H9 (cell line): ENCODE data around the gene BORCS6. TPM values are rescaled to one million over a fixed set of nuclear protein-coding genes. Genes with fewer than 3 reads are reported as not detected.

ENCODE experiments used
- DNase-seq: peaks from one replicate; pipeline ENCODE4 v3.0.0-alpha.2; 2017
- H2AFZ ChIP-seq: one replicate; pipeline ENCODE4 v1.6.1; 2013; ENCODE audit warnings: mild to moderate bottlenecking, low read length, control low read depth, moderate library complexity
- H2AK5ac ChIP-seq: 2 replicates; pipeline ENCODE4 v1.6.1; 2013; ENCODE audit warnings: low read length, control low read depth, mixed read lengths; ENCODE audit not compliant: insufficient read length
- H2BK120ac ChIP-seq: one replicate; pipeline ENCODE4 v1.6.1; 2013; ENCODE audit warnings: low read depth, mild to moderate bottlenecking, low read length, control low read depth, inconsistent platforms; ENCODE audit not compliant: poor library complexity, severe bottlenecking
- H2BK12ac ChIP-seq: 2 replicates; pipeline ENCODE4 v1.6.1; 2013; ENCODE audit warnings: low read length, control low read depth, mixed read lengths, low read depth; ENCODE audit not compliant: insufficient read length
- H2BK15ac ChIP-seq: 2 replicates; pipeline ENCODE4 v1.6.1; 2013; ENCODE audit warnings: low read depth, low read length, control low read depth
- H2BK20ac ChIP-seq: one replicate; pipeline ENCODE4 v1.6.1; 2013; ENCODE audit warnings: low read depth, mild to moderate bottlenecking, low read length, control low read depth, inconsistent platforms; ENCODE audit not compliant: poor library complexity, severe bottlenecking
- H2BK5ac ChIP-seq: 2 replicates; pipeline ENCODE4 v1.6.1; 2013; ENCODE audit warnings: low read length, control low read depth, mixed read lengths; ENCODE audit not compliant: insufficient read length
- H3K14ac ChIP-seq: 2 replicates; pipeline ENCODE4 v1.6.1; 2013; ENCODE audit warnings: low read length, control low read depth; ENCODE audit not compliant: insufficient read depth
- H3K18ac ChIP-seq: 2 replicates; pipeline ENCODE4 v1.6.1; 2013; ENCODE audit warnings: low read depth, mild to moderate bottlenecking, mixed read lengths, low read length, control low read depth; ENCODE audit not compliant: insufficient read length
- H3K23ac ChIP-seq: 2 replicates; pipeline ENCODE4 v1.6.1; 2013; ENCODE audit warnings: low read length, control low read depth, mixed read lengths, low read depth; ENCODE audit not compliant: insufficient read length
- H3K23me2 ChIP-seq: 2 replicates; pipeline ENCODE4 v1.6.1; 2013; ENCODE audit warnings: low read depth, mild to moderate bottlenecking, mixed read lengths, low read length, control low read depth; ENCODE audit not compliant: insufficient read length, poor library complexity, severe bottlenecking
- H3K27ac ChIP-seq: 2 replicates; pipeline ENCODE4 v1.5.1; 2013; ENCODE audit warnings: low read length, control low read depth, mixed read lengths, low read depth; ENCODE audit not compliant: insufficient read length
- H3K27me3 ChIP-seq: 2 replicates; pipeline ENCODE4 v1.6.1; 2013; ENCODE audit warnings: low read length, control low read depth, inconsistent platforms; ENCODE audit not compliant: insufficient read depth
- H3K4ac ChIP-seq: 2 replicates; pipeline ENCODE4 v1.6.1; 2013; ENCODE audit warnings: low read depth, mild to moderate bottlenecking, control low read depth, inconsistent platforms, low read length, moderate library complexity
- H3K4me1 ChIP-seq: 2 replicates; pipeline ENCODE4 v1.6.1; 2013; ENCODE audit warnings: low read length, control low read depth, inconsistent platforms; ENCODE audit not compliant: insufficient read depth
- H3K4me2 ChIP-seq: 2 replicates; pipeline ENCODE4 v1.6.1; 2013; ENCODE audit warnings: low read length, control low read depth, mixed read lengths; ENCODE audit not compliant: insufficient read length, insufficient read depth
- H3K56ac ChIP-seq: 2 replicates; pipeline ENCODE4 v1.6.1; 2013; ENCODE audit warnings: low read depth, mild to moderate bottlenecking, mixed read lengths, low read length, control low read depth; ENCODE audit not compliant: insufficient read length
- H3K79me1 ChIP-seq: 2 replicates; pipeline ENCODE4 v1.6.1; 2013; ENCODE audit warnings: low read depth, mild to moderate bottlenecking, moderate library complexity, low read length, control low read depth, inconsistent platforms; ENCODE audit not compliant: insufficient read depth, poor library complexity, severe bottlenecking
- H3K79me2 ChIP-seq: 2 replicates; pipeline ENCODE4 v1.6.1; 2013; ENCODE audit warnings: low read length, control low read depth, inconsistent platforms; ENCODE audit not compliant: insufficient read depth
- H3K9ac ChIP-seq: 2 replicates; pipeline ENCODE4 v1.6.1; 2013; ENCODE audit warnings: low read length, control low read depth, mixed read lengths; ENCODE audit not compliant: insufficient read length; ENCODE audit errors: extremely low read depth
- H3K9me3 ChIP-seq: one replicate; pipeline ENCODE4 v1.6.1; 2013; ENCODE audit warnings: low read depth, low read length, inconsistent platforms; ENCODE audit not compliant: control insufficient read depth
- H3T11ph ChIP-seq: one replicate; pipeline ENCODE4 v1.6.1; 2013; ENCODE audit warnings: mild to moderate bottlenecking, low read length, control low read depth, inconsistent platforms
- H4K20me1 ChIP-seq: one replicate; pipeline ENCODE4 v1.6.1; 2013; ENCODE audit not compliant: control insufficient read depth, insufficient read length, insufficient read depth
- H4K5ac ChIP-seq: 2 replicates; pipeline ENCODE4 v1.6.1; 2013; ENCODE audit warnings: low read depth, mild to moderate bottlenecking, mixed read lengths, low read length, control low read depth; ENCODE audit not compliant: insufficient read length
- H4K8ac ChIP-seq: replicated peaks from 2 replicates; pipeline ENCODE4 v1.6.1; 2013; ENCODE audit warnings: low read length, control low read depth, mixed read lengths, low read depth; ENCODE audit not compliant: insufficient read length
- H4K91ac ChIP-seq: 2 replicates; pipeline ENCODE4 v1.6.1; 2013; ENCODE audit warnings: low read depth, mild to moderate bottlenecking, moderate library complexity, mixed read lengths, low read length, control low read depth; ENCODE audit not compliant: insufficient read length
- H3K27ac Mint-ChIP-seq, 3 experiments: 2 replicates in 2 of 3; 3 replicates in 1 of 3; pipeline ENCODE4 v1.8.0; 2020 to 2021; ENCODE audit warnings: mixed read lengths in 3 of 3, mild to moderate bottlenecking in 1 of 3, moderate library complexity in 1 of 3
- H3K27me3 Mint-ChIP-seq: 2 replicates; pipeline ENCODE4 v1.8.0; 2021; ENCODE audit warnings: low read depth, mild to moderate bottlenecking, moderate library complexity, mixed read lengths
- H3K36me3 Mint-ChIP-seq, 3 experiments: 2 replicates in 2 of 3; 3 replicates in 1 of 3; pipeline ENCODE4 v1.8.0; 2020 to 2021; ENCODE audit warnings: low read depth in 3 of 3, mixed read lengths in 3 of 3; ENCODE audit not compliant: insufficient read depth in 1 of 3
- H3K4me1 Mint-ChIP-seq, 2 experiments: 2 replicates each; pipeline ENCODE4 v1.8.0; 2020; ENCODE audit warnings: mixed read lengths in 2 of 2
- H3K4me3 Mint-ChIP-seq, 2 experiments: 2 replicates in 1 of 2; 3 replicates in 1 of 2; pipeline ENCODE4 v1.8.0; 2020 to 2021; ENCODE audit warnings: mild to moderate bottlenecking in 2 of 2, mixed read lengths in 2 of 2, moderate library complexity in 1 of 2
- H3K9me3 Mint-ChIP-seq, 2 experiments: 2 replicates in 1 of 2; 3 replicates in 1 of 2; pipeline ENCODE4 v1.8.0; 2020; ENCODE audit warnings: mild to moderate bottlenecking in 2 of 2, mixed read lengths in 2 of 2, moderate library complexity in 1 of 2
- CTCF ChIP-seq: fragments of 200-600 bp; sonication (generic); conservative IDR thresholded peaks from 3 replicates; pipeline ENCODE4 v1.8.0; 2021; ENCODE audit warnings: antibody characterized with exemption, mild to moderate bottlenecking
- WGBS: extraction: QIAGEN DNeasy Blood & Tissue Kit; methylation state at CpG from one replicate; pipeline ENCODE4 v1.1.7; 2013; ENCODE audit warnings: missing lambda C conversion rate, low lambda C conversion rate, mixed read lengths; ENCODE audit not compliant: insufficient read length; ENCODE audit errors: extremely low coverage; 5-methylcytosine and 5-hydroxymethylcytosine counted together
- total RNA-seq: library from RNA; stranded (reverse); gene quantifications from 2 replicates; pipeline ENCODE4 v1.2.1, GENCODE V29; 2021

The BORCS6 gene
- total RNA-seq, 1 experiment from 2014 or later = 3.1 TPM

GRCh38 chr17:8147141-8147804 lies 42.7 kb downstream of the BORCS6 start:
- Histone ChIP-seq H4K91ac (no peak overlapping the region), H2AFZ (no peak overlapping the region), H2BK15ac (no peak overlapping the region), H3K79me1 (peaks cover 2% of the 10 kb centered on the region), H3K4ac (no peak overlapping the region), H3K23me2 (peaks cover 10% of the 10 kb centered on the region), H3K56ac (no peak overlapping the region), H2AK5ac (no peak overlapping the region), H3K9me3 (no peaks in the 10 kb centered on the region), H4K5ac (no peak overlapping the region), H3K79me2 (no peaks in the 10 kb centered on the region), H2BK12ac (no peak overlapping the region), H3K9ac (no peak overlapping the region), H4K20me1 (no peaks in the 10 kb centered on the region), H3K4me2 (no peak overlapping the region), H3K23ac (no peak overlapping the region), H2BK120ac (no peak overlapping the region), H4K8ac (no peak overlapping the region), H3K18ac (no peak overlapping the region), H3K27ac (no peak overlapping the region), H2BK5ac (no peak overlapping the region), H2BK20ac (no peak overlapping the region), H3K27me3 (no peaks in the 10 kb centered on the region), H3T11ph (no peak overlapping the region), H3K4me1 (no peaks in the 10 kb centered on the region), H3K14ac (no peak overlapping the region)
- Mint-ChIP-seq H3K4me1 (peaks cover 4 to 6% of the 10 kb centered on the region in 2 experiments), H3K27me3 (no peaks in the 10 kb centered on the region; the same call in 1 of the 2 replicates), H3K9me3 (no peaks in the 10 kb centered on the region), H3K27ac (peak overlapping the region in 1 of 3 experiments; percentile 44; a peak in 1 of 7 replicates), H3K36me3 (peaks cover 35 to 65% (median 54%) of the 10 kb centered on the region in 3 experiments), H3K4me3 (no peak overlapping the region)
- no peak for TF ChIP-seq CTCF
- no peak for DNase-seq
- WGBS = no CpG with 5 or more reads among the region's 26 CpGs
